ENCODE data around the gene ZC3H12C.

ZC3H12C gene

DNA sequence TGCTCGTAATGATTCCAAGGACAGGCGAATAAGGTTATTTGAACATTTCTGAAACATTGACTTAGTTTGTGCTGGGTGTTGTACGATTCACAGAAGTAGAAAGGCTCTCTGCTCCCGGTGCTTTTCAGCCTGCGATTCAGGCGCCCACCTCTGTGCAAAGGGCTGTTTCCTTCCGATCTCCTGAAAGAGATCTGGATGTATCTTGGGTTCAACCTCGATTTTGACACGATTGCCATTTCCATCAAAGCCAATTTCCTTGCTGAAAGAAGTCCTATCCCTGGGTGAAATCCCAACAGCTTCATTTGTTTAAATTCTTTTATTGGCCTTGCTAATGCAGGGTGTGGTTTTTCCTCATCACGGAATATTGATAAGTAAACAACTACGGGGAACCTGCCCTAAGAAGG is 1.1 kb upstream of the ZC3H12C start:
- Histone ChIP-seq H3K4me1 (ENCODE audit: insufficient read depth, poor library complexity, severe bottlenecking) (peaks cover 41% of the 10 kb centered on the region), H3K27me3 (ENCODE audit: insufficient read depth, poor library complexity, severe bottlenecking) (no peaks in the 10 kb centered on the region), H3K4me3 (ENCODE audit: severe bottlenecking) (peak overlapping the region; percentile 82), H3K9me3 (ENCODE audit: severe bottlenecking) (no peaks in the 10 kb centered on the region), H3K27ac (ENCODE audit: poor library complexity, severe bottlenecking) (peak overlapping the region; percentile 91), H3K36me3 (ENCODE audit: low read depth) (no peaks in the 10 kb centered on the region; the same call in 1 of the 2 replicates)
- ATAC-seq (ENCODE audit: low read depth) = no peak
- DNase-seq (ENCODE audit: low spot score) = no peak
- TF ChIP-seq, protein P1, sequence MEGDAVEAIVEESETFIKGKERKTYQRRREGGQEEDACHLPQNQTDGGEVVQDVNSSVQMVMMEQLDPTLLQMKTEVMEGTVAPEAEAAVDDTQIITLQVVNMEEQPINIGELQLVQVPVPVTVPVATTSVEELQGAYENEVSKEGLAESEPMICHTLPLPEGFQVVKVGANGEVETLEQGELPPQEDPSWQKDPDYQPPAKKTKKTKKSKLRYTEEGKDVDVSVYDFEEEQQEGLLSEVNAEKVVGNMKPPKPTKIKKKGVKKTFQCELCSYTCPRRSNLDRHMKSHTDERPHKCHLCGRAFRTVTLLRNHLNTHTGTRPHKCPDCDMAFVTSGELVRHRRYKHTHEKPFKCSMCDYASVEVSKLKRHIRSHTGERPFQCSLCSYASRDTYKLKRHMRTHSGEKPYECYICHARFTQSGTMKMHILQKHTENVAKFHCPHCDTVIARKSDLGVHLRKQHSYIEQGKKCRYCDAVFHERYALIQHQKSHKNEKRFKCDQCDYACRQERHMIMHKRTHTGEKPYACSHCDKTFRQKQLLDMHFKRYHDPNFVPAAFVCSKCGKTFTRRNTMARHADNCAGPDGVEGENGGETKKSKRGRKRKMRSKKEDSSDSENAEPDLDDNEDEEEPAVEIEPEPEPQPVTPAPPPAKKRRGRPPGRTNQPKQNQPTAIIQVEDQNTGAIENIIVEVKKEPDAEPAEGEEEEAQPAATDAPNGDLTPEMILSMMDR (IDR thresholded peaks at IDR 0.05; ENCODE audit: poor library complexity, severe bottlenecking) = no peak

DNA sequence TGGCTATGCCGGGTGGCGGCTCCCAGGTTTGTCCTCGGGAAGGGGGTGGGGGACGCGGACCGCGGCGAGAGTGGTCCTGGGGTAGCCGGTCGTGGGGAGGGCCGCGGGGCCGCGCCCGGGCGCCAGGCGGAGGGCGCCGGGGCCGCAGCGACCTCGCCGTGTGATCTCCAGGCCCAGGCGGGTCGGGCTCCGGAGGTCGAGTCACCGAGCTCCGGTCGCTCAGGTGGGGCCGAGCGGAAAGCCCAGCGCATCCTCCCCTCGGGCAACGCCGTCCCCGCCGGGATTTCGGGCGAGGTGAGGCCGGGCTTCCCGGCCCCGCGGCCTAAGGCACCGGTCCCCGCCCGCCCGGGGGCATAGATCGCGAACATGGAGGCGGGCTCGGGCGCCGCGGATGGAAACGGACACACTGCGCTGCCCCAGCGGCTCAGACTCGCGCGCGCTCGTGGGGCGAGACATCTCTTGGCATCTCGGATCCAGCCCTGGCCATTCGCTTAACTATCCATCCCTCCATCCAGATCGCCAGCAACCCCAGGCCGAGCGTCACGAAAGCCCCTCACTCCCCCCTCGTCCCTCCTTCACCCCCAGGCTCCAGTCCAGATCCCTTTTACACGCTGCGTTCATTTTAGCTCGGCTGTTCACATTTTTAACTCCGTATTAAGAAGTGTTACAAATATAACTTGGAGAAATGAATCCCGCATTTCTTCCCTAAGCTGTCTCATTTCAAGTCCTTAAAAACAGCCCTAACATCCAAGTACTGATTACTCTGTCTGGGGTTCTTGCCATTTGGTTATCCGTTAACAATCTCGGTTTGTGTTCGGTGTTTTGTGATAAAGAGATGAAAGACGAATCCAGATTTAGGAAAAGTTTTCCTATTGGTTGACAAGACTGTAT is 460 bp downstream of the ZC3H12C start:
- peaks cover 3% of the 10 kb centered on the region; the same call in 1 of the 2 replicates for H3K36me3 ChIP-seq (ENCODE audit: low read depth)
- peak overlapping the region; percentile 82 for H3K4me3 ChIP-seq (ENCODE audit: severe bottlenecking)
- H3K4me1 ChIP-seq (ENCODE audit: insufficient read depth, poor library complexity, severe bottlenecking) = peaks cover 48% of the 10 kb centered on the region
- peak; percentile 25 for ATAC-seq (ENCODE audit: low read depth)
- peak overlapping the region; percentile 91 for H3K27ac ChIP-seq (ENCODE audit: poor library complexity, severe bottlenecking)
- H3K27me3 ChIP-seq (ENCODE audit: insufficient read depth, poor library complexity, severe bottlenecking) = no peaks in the 10 kb centered on the region
- TF ChIP-seq, protein P1 (IDR thresholded peaks at IDR 0.05; ENCODE audit: poor library complexity, severe bottlenecking) = no peak
- DNase-seq (ENCODE audit: low spot score) = peak; percentile 61
- no peaks in the 10 kb centered on the region for H3K9me3 ChIP-seq (ENCODE audit: severe bottlenecking)

DNA sequence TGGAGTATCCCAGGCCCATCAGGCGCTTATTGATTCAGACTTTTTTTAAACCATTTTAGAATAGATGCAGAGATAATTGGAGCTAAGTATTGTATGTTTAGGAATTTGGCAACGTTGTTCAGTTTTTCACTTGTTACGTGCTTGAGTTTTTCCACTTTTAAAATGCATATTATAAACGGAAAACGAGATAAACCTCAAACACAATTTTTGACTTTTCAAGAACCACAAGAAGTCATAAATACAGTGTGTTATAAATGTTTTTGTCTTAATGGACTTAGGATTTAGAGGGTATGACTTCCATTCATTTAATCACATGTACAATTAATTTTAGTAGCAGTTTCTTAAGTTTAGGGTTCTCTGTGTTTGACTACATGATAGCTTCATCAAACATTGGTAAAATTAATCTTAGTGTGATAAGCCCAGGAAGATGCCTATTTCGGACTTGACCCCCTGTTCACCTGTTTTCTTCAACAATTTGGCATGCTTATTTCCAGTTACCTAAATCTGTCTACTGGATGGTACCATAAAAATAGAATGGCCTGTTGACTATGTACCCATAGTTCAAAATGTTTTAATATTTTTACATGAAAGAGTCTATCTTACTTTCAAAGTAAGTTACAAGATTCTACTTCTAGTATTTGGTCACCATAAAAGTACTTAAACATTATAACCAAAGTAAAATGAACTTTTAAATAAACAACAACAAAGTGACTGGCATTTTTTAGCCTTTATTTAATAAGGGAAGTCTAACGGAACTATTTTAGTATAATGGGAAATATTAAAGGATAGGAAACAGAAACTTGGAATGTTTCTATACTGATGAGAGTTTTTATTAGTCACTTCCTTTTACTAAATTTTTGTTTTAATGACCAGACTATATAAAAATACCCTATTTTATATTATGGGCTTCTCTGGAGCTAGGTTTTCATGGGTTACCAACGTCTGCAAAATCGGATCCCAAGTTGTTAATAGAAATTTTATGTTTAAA is 1.4 kb downstream of the ZC3H12C start:
- Histone ChIP-seq H3K9me3 (ENCODE audit: severe bottlenecking) (no peaks in the 10 kb centered on the region), H3K4me1 (ENCODE audit: insufficient read depth, poor library complexity, severe bottlenecking) (peaks cover 54% of the 10 kb centered on the region), H3K36me3 (ENCODE audit: low read depth) (peaks cover 9% of the 10 kb centered on the region), H3K4me3 (ENCODE audit: severe bottlenecking) (peak overlapping the region; percentile 82), H3K27ac (ENCODE audit: poor library complexity, severe bottlenecking) (peak overlapping the region; percentile 91), H3K27me3 (ENCODE audit: insufficient read depth, poor library complexity, severe bottlenecking) (no peaks in the 10 kb centered on the region)
- TF ChIP-seq, protein P1 (IDR thresholded peaks at IDR 0.05; ENCODE audit: poor library complexity, severe bottlenecking) = no peak
- ATAC-seq (ENCODE audit: low read depth) (no peak), DNase-seq (ENCODE audit: low spot score) (no peak)

DNA sequence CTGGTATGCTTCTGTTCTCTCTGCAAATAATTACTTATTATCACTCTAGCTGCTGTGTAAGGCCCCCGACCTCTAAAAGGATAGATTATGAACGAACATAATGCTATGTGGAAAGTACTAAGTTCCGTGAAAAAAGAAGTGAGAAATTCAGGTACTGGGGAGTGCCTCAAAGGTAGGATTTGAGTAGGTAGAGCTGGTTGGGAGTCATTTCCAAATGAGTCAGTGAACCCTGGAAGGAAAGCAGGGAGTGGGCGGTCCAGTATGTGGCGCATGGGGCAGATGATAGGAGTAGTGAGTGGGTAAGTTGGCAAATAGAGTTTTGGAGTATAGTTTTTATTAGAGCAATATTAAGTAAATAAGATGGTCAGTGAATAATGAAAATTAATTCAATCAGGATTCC is 2.4 kb downstream of the ZC3H12C start:
- TF ChIP-seq, protein P1 (IDR thresholded peaks at IDR 0.05; ENCODE audit: poor library complexity, severe bottlenecking) = no peak
- Histone ChIP-seq H3K27me3 (ENCODE audit: insufficient read depth, poor library complexity, severe bottlenecking) (no peaks in the 10 kb centered on the region), H3K36me3 (ENCODE audit: low read depth) (peaks cover 9% of the 10 kb centered on the region), H3K9me3 (ENCODE audit: severe bottlenecking) (no peaks in the 10 kb centered on the region), H3K27ac (ENCODE audit: poor library complexity, severe bottlenecking) (peak overlapping the region; percentile 91), H3K4me3 (ENCODE audit: severe bottlenecking) (peak overlapping the region; percentile 82), H3K4me1 (ENCODE audit: insufficient read depth, poor library complexity, severe bottlenecking) (peaks cover 54% of the 10 kb centered on the region)
- ATAC-seq (ENCODE audit: low read depth) = peak; percentile 64
- DNase-seq (ENCODE audit: low spot score) = peak; percentile 58

All from RWPE2 (cell line).